K562 (cell line): ENCODE results near the gene UNC93B1. TPM values are rescaled to one million over a fixed set of nuclear protein-coding genes. Genes with fewer than 3 reads are reported as not detected.

Source experiments
- ADNP ChIP-seq: fragments of 200-800 bp; sonication (Bioruptor generic); IDR thresholded peaks from 2 replicates; pipeline ENCODE4 v1.6.1; 2016; ENCODE audit warnings: missing genetic modification characterization, missing compliant biosample characterization
- ERF ChIP-seq: fragments of 450-650 bp; formaldehyde crosslinking; IDR thresholded peaks from 2 replicates; pipeline ENCODE4 v1.4.0; 2020; ENCODE audit warnings: mild to moderate bottlenecking, mixed read lengths
- EZH2 ChIP-seq: IDR thresholded peaks from 2 replicates; pipeline ENCODE4 v1.6.1; 2012; ENCODE audit warnings: low read depth, mild to moderate bottlenecking, inconsistent platforms, low read length, borderline replicate concordance
- LCOR ChIP-seq: sonication (generic); formaldehyde crosslinking; IDR thresholded peaks from 2 replicates; pipeline ENCODE4 v1.8.0; 2022; ENCODE audit warnings: mild to moderate bottlenecking, missing genetic modification reagents
- MECOM ChIP-seq: fragments of 250-450 bp; sonication (Bioruptor Pico); IDR thresholded peaks from 2 replicates; pipeline ENCODE4 v1.8.0; 2022; ENCODE audit warnings: inconsistent platforms
- MEIS2 ChIP-seq: fragments of 450-650 bp; IDR thresholded peaks from 2 replicates; pipeline ENCODE4 v1.6.1; 2014; ENCODE audit warnings: mild to moderate bottlenecking; ENCODE audit not compliant: partially characterized antibody
- NCOR1 ChIP-seq: fragments of 450-650 bp; IDR thresholded peaks from 2 replicates; pipeline ENCODE4 v1.6.1; 2016; ENCODE audit warnings: mild to moderate bottlenecking, moderate library complexity
- PHF21A ChIP-seq: fragments of 450-650 bp; IDR thresholded peaks from 2 replicates; pipeline ENCODE4 v1.6.1; 2017; ENCODE audit warnings: low read depth, borderline replicate concordance
- POLR2G ChIP-seq: fragments of 200-400 bp; formaldehyde crosslinking; IDR thresholded peaks from 2 replicates; pipeline ENCODE4 v1.6.1; 2017; ENCODE audit warnings: low read depth, mild to moderate bottlenecking, antibody characterized with exemption, low read length, moderate library complexity
- SIX5 ChIP-seq, 2 experiments: IDR thresholded peaks; 2 replicates each; pipeline ENCODE4 v1.6.1; 2011; ENCODE audit warnings: low read length in 2 of 2, borderline replicate concordance in 1 of 2, low read depth in 1 of 2, mild to moderate bottlenecking in 1 of 2, moderate library complexity in 1 of 2; ENCODE audit not compliant: insufficient read depth in 1 of 2
- SRSF1 ChIP-seq: fragments of 200-400 bp; formaldehyde crosslinking; IDR thresholded peaks from 2 replicates; pipeline ENCODE4 v1.6.1; 2017; ENCODE audit warnings: mild to moderate bottlenecking, low read depth, low read length, moderate library complexity
- TAF9B ChIP-seq: fragments of 450-650 bp; IDR thresholded peaks from 2 replicates; pipeline ENCODE4 v1.6.1; 2018; ENCODE audit warnings: mild to moderate bottlenecking; ENCODE audit not compliant: partially characterized antibody
- XRCC5 ChIP-seq: fragments of 200-400 bp; formaldehyde crosslinking; IDR thresholded peaks from 2 replicates; pipeline ENCODE4 v1.6.1; 2017; ENCODE audit warnings: low read depth, mild to moderate bottlenecking, low read length
- ZBTB5 ChIP-seq: fragments of 450-650 bp; IDR thresholded peaks from 2 replicates; pipeline ENCODE4 v1.6.1; 2017; ENCODE audit warnings: antibody characterized with exemption
- ZKSCAN8 ChIP-seq: fragments of 200-800 bp; sonication (Bioruptor generic); IDR thresholded peaks from 2 replicates; pipeline ENCODE4 v1.6.1; 2016; ENCODE audit warnings: missing genetic modification characterization, missing compliant biosample characterization
- ZNF165 ChIP-seq: fragments of 250-450 bp; sonication (Bioruptor Pico); IDR thresholded peaks from 2 replicates; pipeline ENCODE4 v1.4.0; 2020; ENCODE audit warnings: borderline replicate concordance
- ZNF217 ChIP-seq: sonication (generic); formaldehyde crosslinking; IDR thresholded peaks from 2 replicates; pipeline ENCODE4 v1.8.0; 2022; ENCODE audit warnings: mild to moderate bottlenecking, missing genetic modification reagents
- ZNF444 ChIP-seq: fragments of 250-450 bp; sonication (Bioruptor Pico); IDR thresholded peaks from 2 replicates; pipeline ENCODE4 v1.4.0; 2020; ENCODE audit warnings: mild to moderate bottlenecking, moderate library complexity
- ZNF707 ChIP-seq: fragments of 250-450 bp; sonication (Bioruptor Pico); conservative IDR thresholded peaks from 2 replicates; pipeline ENCODE4 v1.8.0; 2022; ENCODE audit warnings: inconsistent platforms, mild to moderate bottlenecking, moderate library complexity
- ZSCAN29 ChIP-seq: fragments of 450-650 bp; IDR thresholded peaks from 2 replicates; pipeline ENCODE4 v1.6.1; 2017
- polyA plus RNA-seq, 8 experiments: library from polyadenylated mRNA; depleted of rRNA in 4 of 8; stranded (reverse) in 5 of 8; unstranded in 3 of 8; fragments of >200 nt; fragmentation: Nextera tagmentation in 2 of 8; fragmentation: Illumina TruSeq in 1 of 8; extraction: Ambion mirVana in 2 of 8; extraction: Trizol in 1 of 8; gene quantifications; 2 replicates each; pipeline versions ENCODE4 v1.2.1 to v1.2.3, GENCODE V29; 2011 to 2014; ENCODE audit warnings: inconsistent platforms in 1 of 8, missing spikeins in 1 of 8
- total RNA-seq, 7 experiments: library from RNA; depleted of rRNA in 6 of 7; stranded (reverse); fragments of >200 nt in 6 of 7; fragmentation: Illumina TruSeq in 2 of 7; extraction: Trizol in 2 of 7; gene quantifications; 2 replicates each; pipeline versions ENCODE4 v1.2.1 to v1.2.3, GENCODE V29; 2011 to 2021; ENCODE audit warnings: low replicate concordance in 1 of 7
- TF ChIP-seq, protein P1 (sequence below): fragments of 450-650 bp; formaldehyde crosslinking; IDR thresholded peaks from 2 replicates; pipeline ENCODE4 v1.4.0; 2020; ENCODE audit warnings: mild to moderate bottlenecking, moderate library complexity
- TF ChIP-seq, protein P2 (sequence below): fragments of 450-650 bp; IDR thresholded peaks from 2 replicates; pipeline ENCODE4 v1.6.1; 2017; ENCODE audit warnings: antibody characterized with exemption, mild to moderate bottlenecking
- TF ChIP-seq, protein P3 (sequence below): fragments of 250-450 bp; sonication (Bioruptor Pico); IDR thresholded peaks from 2 replicates; pipeline ENCODE4 v1.8.0; 2022; ENCODE audit warnings: moderate library complexity, mild to moderate bottlenecking, inconsistent platforms

UNC93B1 gene
- total and polyA plus RNA-seq, 9 of the 15 experiments (the other 6 are each of a cell fraction or from before 2014, with no cell fraction given): 0.10 to 13.6 (median 6.5) TPM

GRCh38 chr11:68036717-68037239 lies 32.9 kb upstream of the UNC93B1 start (continued):
- TF ChIP-seq, protein P1, sequence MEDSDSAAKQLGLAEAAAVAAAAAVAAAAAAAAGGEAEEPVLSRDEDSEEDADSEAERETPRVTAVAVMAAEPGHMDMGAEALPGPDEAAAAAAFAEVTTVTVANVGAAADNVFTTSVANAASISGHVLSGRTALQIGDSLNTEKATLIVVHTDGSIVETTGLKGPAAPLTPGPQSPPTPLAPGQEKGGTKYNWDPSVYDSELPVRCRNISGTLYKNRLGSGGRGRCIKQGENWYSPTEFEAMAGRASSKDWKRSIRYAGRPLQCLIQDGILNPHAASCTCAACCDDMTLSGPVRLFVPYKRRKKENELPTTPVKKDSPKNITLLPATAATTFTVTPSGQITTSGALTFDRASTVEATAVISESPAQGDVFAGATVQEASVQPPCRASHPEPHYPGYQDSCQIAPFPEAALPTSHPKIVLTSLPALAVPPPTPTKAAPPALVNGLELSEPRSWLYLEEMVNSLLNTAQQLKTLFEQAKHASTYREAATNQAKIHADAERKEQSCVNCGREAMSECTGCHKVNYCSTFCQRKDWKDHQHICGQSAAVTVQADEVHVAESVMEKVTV (CRISPR knock-in tag): no peak
- TF ChIP-seq ZBTB5: no peak
- no peak for TF ChIP-seq ZSCAN29
- TF ChIP-seq NCOR1: no peak
- TF ChIP-seq ERF (CRISPR knock-in tag): no peak
- no peak for TF ChIP-seq SRSF1
- TF ChIP-seq ZKSCAN8 (CRISPR knock-in tag): no peak
- TF ChIP-seq EZH2: no peak
- no peak for TF ChIP-seq LCOR (CRISPR knock-in tag)
- TF ChIP-seq MEIS2: no peak
- no peak for TF ChIP-seq ZNF707
- no peak for TF ChIP-seq MECOM (CRISPR knock-in tag)
- no peak for TF ChIP-seq XRCC5
- TF ChIP-seq SIX5 (IDR thresholded peaks at IDR 0.05; ENCODE audit: borderline replicate concordance in 1 of 2, insufficient read depth in 1 of 2, low read depth in 1 of 2, low read length in 2 of 2): no peak
- TF ChIP-seq, protein P2, sequence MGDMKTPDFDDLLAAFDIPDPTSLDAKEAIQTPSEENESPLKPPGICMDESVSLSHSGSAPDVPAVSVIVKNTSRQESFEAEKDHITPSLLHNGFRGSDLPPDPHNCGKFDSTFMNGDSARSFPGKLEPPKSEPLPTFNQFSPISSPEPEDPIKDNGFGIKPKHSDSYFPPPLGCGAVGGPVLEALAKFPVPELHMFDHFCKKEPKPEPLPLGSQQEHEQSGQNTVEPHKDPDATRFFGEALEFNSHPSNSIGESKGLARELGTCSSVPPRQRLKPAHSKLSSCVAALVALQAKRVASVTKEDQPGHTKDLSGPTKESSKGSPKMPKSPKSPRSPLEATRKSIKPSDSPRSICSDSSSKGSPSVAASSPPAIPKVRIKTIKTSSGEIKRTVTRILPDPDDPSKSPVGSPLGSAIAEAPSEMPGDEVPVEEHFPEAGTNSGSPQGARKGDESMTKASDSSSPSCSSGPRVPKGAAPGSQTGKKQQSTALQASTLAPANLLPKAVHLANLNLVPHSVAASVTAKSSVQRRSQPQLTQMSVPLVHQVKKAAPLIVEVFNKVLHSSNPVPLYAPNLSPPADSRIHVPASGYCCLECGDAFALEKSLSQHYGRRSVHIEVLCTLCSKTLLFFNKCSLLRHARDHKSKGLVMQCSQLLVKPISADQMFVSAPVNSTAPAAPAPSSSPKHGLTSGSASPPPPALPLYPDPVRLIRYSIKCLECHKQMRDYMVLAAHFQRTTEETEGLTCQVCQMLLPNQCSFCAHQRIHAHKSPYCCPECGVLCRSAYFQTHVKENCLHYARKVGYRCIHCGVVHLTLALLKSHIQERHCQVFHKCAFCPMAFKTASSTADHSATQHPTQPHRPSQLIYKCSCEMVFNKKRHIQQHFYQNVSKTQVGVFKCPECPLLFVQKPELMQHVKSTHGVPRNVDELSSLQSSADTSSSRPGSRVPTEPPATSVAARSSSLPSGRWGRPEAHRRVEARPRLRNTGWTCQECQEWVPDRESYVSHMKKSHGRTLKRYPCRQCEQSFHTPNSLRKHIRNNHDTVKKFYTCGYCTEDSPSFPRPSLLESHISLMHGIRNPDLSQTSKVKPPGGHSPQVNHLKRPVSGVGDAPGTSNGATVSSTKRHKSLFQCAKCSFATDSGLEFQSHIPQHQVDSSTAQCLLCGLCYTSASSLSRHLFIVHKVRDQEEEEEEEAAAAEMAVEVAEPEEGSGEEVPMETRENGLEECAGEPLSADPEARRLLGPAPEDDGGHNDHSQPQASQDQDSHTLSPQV: no peak
- no peak for TF ChIP-seq ZNF444 (CRISPR knock-in tag)
- no peak for TF ChIP-seq ZNF217 (CRISPR knock-in tag)
- no peak for TF ChIP-seq TAF9B
- TF ChIP-seq ZNF165: no peak
- TF ChIP-seq ADNP (tag): no peak
- TF ChIP-seq, protein P3, sequence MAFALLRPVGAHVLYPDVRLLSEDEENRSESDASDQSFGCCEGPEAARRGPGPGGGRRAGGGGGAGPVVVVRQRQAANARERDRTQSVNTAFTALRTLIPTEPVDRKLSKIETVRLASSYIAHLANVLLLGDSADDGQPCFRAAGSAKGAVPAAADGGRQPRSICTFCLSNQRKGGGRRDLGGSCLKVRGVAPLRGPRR: no peak
- no peak for TF ChIP-seq PHF21A
- TF ChIP-seq POLR2G: peak; percentile 64
